Heart right ventricle (tissue), 16 donors: ENCODE data around the gene CCDC86. TPM values are rescaled to one million over a fixed set of nuclear protein-coding genes. Genes with fewer than 3 reads are reported as not detected.

Experiments
- ATAC-seq, 8 donors: fragments of 200-7000 bp; cut with Tn5 transposase; one replicate each; pipeline ENCODE4 v1.9.1; 2020; ENCODE audit warnings: mild to moderate bottlenecking in 8 of 8, moderate library complexity in 8 of 8, moderate number of reproducible peaks in 1 of 8
- DNase-seq, 2 donors: peaks; one replicate each; pipeline ENCODE4 v3.0.0-alpha.2; 2020
- H3K27ac ChIP-seq, 10 donors: fragments of 200-600 bp; sonication (generic) in 2 of 10; one replicate each; pipeline versions ENCODE4 v1.5.0 to v1.8.0; 2020 to 2022; ENCODE audit warnings: mild to moderate bottlenecking in 3 of 10
- H3K27me3 ChIP-seq, 7 donors: fragments of 200-600 bp; one replicate each; pipeline ENCODE4 v1.8.0; 2021 to 2022; ENCODE audit warnings: mild to moderate bottlenecking in 2 of 7
- H3K36me3 ChIP-seq, 9 donors: fragments of 200-600 bp; sonication (generic) in 1 of 9; one replicate each; pipeline versions ENCODE4 v1.5.0 to v1.8.0; 2020 to 2022; ENCODE audit warnings: mild to moderate bottlenecking in 2 of 9
- H3K4me1 ChIP-seq, 9 donors: fragments of 200-600 bp; sonication (generic) in 1 of 9; one replicate each; pipeline versions ENCODE4 v1.5.0 to v1.8.0; 2020 to 2022; ENCODE audit warnings: mild to moderate bottlenecking in 4 of 9
- H3K4me3 ChIP-seq, 10 donors: fragments of 200-600 bp; sonication (generic) in 2 of 10; one replicate each; pipeline versions ENCODE4 v1.5.0 to v1.8.0; 2020 to 2022; ENCODE audit warnings: mild to moderate bottlenecking in 7 of 10, moderate library complexity in 2 of 10
- H3K9me3 ChIP-seq, 11 donors: fragments of 200-600 bp in 10 of 11; sonication (generic) in 2 of 11; one replicate each; pipeline versions ENCODE4 v1.5.0 to v1.8.0; 2013 to 2022; ENCODE audit warnings: mild to moderate bottlenecking in 2 of 11, control low read depth in 1 of 11, moderate library complexity in 1 of 11
- WGBS, 2 donors: extraction: QIAGEN DNeasy Blood & Tissue Kit; methylation state at CpG; one replicate each; pipeline ENCODE4 v1.1.7; 2013; ENCODE audit warnings: inconsistent platforms in 1 of 2; 5-methylcytosine and 5-hydroxymethylcytosine counted together
- intact Hi-C, 10 donors: fragments of 100-400 bp; cut with DNase I; formaldehyde crosslinking; loops; one replicate each; pipeline versions ENCODE4 v1.11.1 to v1.14.2; 2022
- polyA plus RNA-seq, 2 donors: library from polyadenylated mRNA; stranded (reverse); fragments of 200-250 nt; gene quantifications; one replicate each; pipeline ENCODE4 v1.2.3, GENCODE V29; 2013
- total RNA-seq, 10 donors: library from RNA; stranded (reverse); fragmentation: NEBNext Ultra II Directional in 3 of 10; extraction: Animal tissue kit (Norgen Biotek cat#: 25700) in 3 of 10; gene quantifications; one replicate each; pipeline versions ENCODE4 v1.2.1 to v1.2.4, GENCODE V29; 2021 to 2023
- TF ChIP-seq, protein P1 (sequence below), 9 donors: fragments of 200-600 bp; sonication (generic) in 2 of 9; IDR thresholded peaks; one replicate each; pipeline versions ENCODE4 v1.5.0 to v1.8.0; 2021 to 2022; ENCODE audit warnings: antibody characterized with exemption in 9 of 9, mild to moderate bottlenecking in 5 of 9, moderate library complexity in 1 of 9
- donor health status: Arrhythmogenic right ventricular cardiomyopathy.
- donor health status: ischemic (EF 13 %, LVEDD 7.1; RV severe dilation, severe dysfunction).
- donor health status: healthy with polysubstance abuse.
- donor health status: DM: no; HTN: yes; CAD: no.
- donor health status: DM: no; HTN: no; CAD: no.
- donor health status: ischemic (EF 25% LVEDD 6.9; RV normal size, moderate dysfunction).
- donor health status: ischemic (EF 25% LVEDD 5.7; RV mildly dilated, moderate dysfunction).
- donor health status: healthy.
- donor health status: DM: yes; HTN: yes; CAD: no.
- donor health status: Ischemic cardiomyopathy.
- donor health status: ischemic (EF 35%, LVEDD 5.7; RV mildly dilated, moderate dysfunction).
- donor health status: nonischemic (EF 11% LVEDD 7.7; RV severe dilation, severe dysfunction).
- donor health status: DM: yes; HTN: yes; CAD: no.
- donor health status: PGD.
- donor health status: ischemic (EF 29% LVEDD 5.4; RV normal size, mild dysfunction).
- donor health status: nonischemic (EF 23%, LVEDD 6.1; RV moderate dilation, normal function).

The CCDC86 gene
- total and polyA plus RNA-seq, 12 donors, result 6.6 to 26.5 (median 9.2) TPM

DNA sequence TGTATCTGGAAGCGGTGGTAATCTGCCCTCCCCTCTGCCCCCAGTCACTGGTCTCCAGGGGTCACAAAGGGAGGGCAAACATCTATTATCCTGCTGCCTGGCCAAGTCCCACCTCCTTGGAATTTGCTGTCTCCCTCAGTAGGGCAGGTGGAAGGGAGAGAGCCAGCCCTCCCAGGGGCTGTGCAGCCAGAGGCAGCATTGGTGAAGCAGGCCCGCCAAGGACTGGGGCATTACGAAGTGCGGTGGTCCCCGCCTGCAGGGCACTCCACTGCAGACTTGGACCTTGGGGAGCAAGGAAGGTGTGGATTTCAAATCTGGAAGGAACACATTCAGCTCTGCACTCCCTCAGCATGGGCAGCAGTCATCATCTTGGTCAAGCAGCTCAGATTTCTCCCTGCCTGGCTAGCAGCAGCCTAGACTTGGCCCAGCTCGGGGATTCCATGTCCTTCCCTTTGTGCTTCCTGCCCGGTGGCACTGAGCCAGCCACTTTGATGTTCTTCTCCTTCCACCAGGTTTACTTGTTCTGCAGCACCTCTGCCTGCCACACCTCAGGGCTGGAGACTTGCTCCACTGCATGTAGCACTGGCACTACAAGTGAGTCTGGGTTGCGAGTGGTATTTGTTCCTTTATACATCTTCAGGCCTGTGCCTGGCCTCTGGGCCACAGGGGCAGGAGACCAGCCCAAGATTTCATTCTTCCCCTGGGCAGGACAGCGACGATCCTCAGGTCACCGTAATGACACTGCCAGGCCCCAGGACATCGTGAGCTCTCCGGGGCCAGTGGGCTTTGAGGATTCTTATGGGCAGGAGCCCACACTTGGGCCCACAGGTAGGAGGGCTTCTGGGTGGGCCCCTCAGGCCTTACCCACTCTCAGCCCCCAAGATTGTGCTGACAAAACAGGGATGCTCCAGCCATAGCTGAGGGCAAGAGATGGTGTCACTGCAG lies 32.8 kb downstream of the CCDC86 start:
- Histone ChIP-seq H3K36me3 (peaks cover 0 to 15% (median 0%) of the 10 kb centered on the region in 9 donors), H3K9me3 (no peaks in the 10 kb centered on the region), H3K4me1 (peaks cover 3 to 73% (median 44%) of the 10 kb centered on the region in 9 donors), H3K27ac (no peak overlapping the region), H3K27me3 (no peaks in the 10 kb centered on the region), H3K4me3 (no peak overlapping the region)
- TF ChIP-seq, protein P1, sequence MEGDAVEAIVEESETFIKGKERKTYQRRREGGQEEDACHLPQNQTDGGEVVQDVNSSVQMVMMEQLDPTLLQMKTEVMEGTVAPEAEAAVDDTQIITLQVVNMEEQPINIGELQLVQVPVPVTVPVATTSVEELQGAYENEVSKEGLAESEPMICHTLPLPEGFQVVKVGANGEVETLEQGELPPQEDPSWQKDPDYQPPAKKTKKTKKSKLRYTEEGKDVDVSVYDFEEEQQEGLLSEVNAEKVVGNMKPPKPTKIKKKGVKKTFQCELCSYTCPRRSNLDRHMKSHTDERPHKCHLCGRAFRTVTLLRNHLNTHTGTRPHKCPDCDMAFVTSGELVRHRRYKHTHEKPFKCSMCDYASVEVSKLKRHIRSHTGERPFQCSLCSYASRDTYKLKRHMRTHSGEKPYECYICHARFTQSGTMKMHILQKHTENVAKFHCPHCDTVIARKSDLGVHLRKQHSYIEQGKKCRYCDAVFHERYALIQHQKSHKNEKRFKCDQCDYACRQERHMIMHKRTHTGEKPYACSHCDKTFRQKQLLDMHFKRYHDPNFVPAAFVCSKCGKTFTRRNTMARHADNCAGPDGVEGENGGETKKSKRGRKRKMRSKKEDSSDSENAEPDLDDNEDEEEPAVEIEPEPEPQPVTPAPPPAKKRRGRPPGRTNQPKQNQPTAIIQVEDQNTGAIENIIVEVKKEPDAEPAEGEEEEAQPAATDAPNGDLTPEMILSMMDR (IDR thresholded peaks at IDR 0.05), result no peak
- ATAC-seq, result no peak
- intact Hi-C loops, result loop anchor here in 3 of 10 donors (5.0 kb wide), 1 partner anchor 32 kb away; the partner anchor contains the start of gene CCDC86 (in 3 of the 3)
- DNase-seq, result no peak
- WGBS, 2 donors, result 88 to 91% methylated on average over 13 of the region's 13 CpGs

DNA sequence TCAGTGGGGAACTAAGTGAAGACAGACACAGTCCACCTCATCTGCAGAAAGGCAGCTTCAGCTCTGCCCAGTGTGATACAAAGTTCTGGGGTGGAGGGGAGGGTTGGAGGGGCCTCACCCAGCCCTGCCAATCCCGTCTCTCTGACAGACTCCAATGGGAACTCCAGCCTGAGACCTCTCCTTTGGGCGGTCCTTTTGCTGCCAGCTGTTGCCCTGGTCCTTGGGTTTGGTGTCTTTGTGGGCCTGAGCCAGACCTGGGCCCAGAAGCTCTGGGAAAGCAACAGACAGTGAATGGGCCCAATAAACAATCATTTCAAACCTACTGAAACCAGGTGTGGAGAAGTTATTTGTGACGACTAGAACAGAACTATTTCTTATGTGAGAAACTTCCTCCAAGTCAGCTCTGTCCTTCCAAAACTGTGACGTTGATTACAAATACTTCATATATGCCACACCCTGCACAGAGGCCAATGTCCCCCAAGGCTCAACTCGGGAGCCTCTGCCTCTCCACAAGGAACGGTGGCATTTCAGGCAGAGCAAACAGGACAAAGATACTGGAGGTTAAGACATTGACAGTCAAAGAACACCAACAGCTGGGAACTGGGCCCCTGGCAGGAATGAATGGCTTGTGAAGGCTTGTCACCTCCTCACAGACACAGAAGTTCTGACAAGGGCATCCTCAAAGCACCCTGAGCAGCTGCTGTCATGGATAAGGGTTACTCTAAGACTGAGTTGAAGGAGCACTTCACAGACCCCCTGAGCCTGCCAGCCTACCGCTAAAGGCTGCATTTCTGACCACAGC lies 33.7 kb downstream of the CCDC86 start:
- Histone ChIP-seq H3K4me1 (peaks cover 3 to 69% (median 39%) of the 10 kb centered on the region in 9 donors), H3K36me3 (peaks cover 0 to 23% (median 0%) of the 10 kb centered on the region in 9 donors), H3K9me3 (no peaks in the 10 kb centered on the region), H3K27ac (peak overlapping the region in 1 of 10 donors; percentile 36), H3K4me3 (no peak overlapping the region), H3K27me3 (no peaks in the 10 kb centered on the region)
- ATAC-seq, result no peak
- no peak for DNase-seq
- 81 to 83% methylated on average over 7 of the region's 7 CpGs for WGBS, 2 donors
- TF ChIP-seq, protein P1 (IDR thresholded peaks at IDR 0.05), result no peak
- intact Hi-C loops, result loop anchor here in 3 of 10 donors (5.0 kb wide), 1 partner anchor 33 kb away; the partner anchor contains the start of gene CCDC86 (in 3 of the 3)

DNA sequence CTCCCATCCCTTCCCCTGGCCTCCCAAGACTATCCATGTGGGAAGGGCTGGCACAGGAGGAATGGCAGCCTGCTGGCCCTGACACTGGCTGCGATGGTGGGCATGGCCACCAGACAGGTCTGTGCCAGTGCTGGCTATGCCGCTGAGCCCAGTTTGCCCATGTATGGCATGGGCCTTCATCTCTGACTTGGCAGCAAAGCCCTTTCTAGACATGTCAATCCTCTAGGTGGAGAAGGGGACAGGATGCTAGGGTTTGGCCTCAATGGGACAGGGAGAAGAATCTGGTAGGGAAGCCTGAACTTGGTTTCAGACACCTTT lies 34.2 kb downstream of the CCDC86 start:
- no peak overlapping the region for H3K4me3 ChIP-seq
- no peaks in the 10 kb centered on the region for H3K9me3 ChIP-seq
- ATAC-seq (no peak), DNase-seq (no peak)
- WGBS, 2 donors, result 98 to 100% methylated on average over 2 of the region's 2 CpGs
- no peaks in the 10 kb centered on the region for H3K27me3 ChIP-seq
- intact Hi-C loops, result loop anchor here in 3 of 10 donors (5.0 kb wide), 1 partner anchor 34 kb away; the partner anchor contains the start of gene CCDC86 (in 3 of the 3)
- peak overlapping the region in 1 of 10 donors; percentile 36 for H3K27ac ChIP-seq
- TF ChIP-seq, protein P1 (IDR thresholded peaks at IDR 0.05), result no peak
- H3K4me1 ChIP-seq, result peaks cover 3 to 63% (median 33%) of the 10 kb centered on the region in 9 donors
- H3K36me3 ChIP-seq, result peaks cover 0 to 28% (median 0%) of the 10 kb centered on the region in 9 donors
